Activated naive CD4-positive, alpha-beta T cell treated with anti-CD3 and anti-CD28 coated beads for 36 hours (primary cell): ENCODE measurements around the gene SERTAD1. TPM values are rescaled to one million over a fixed set of nuclear protein-coding genes. Genes with fewer than 3 reads are reported as not detected.

ENCODE experiments used
- CTCF ChIA-PET: fragments of 350-600 bp; sonication (Branson Sonifier 250); formaldehyde crosslinking; loops from one replicate; lab custom pipeline; 2021; ENCODE audit warnings: antibody characterized with exemption; lab: Charles Lee
- DNase-seq: peaks from one replicate; pipeline ENCODE4 v3.0.0-alpha.2; 2020
- H3K27ac Mint-ChIP-seq: one replicate; pipeline ENCODE4 v1.8.0; 2021; ENCODE audit warnings: mild to moderate bottlenecking, mixed read lengths
- H3K27me3 Mint-ChIP-seq: one replicate; pipeline ENCODE4 v1.8.0; 2021; ENCODE audit warnings: low read depth, mixed read lengths
- H3K36me3 Mint-ChIP-seq: one replicate; pipeline ENCODE4 v1.8.0; 2021; ENCODE audit warnings: low read depth, mixed read lengths
- H3K4me1 Mint-ChIP-seq: one replicate; pipeline ENCODE4 v1.8.0; 2021; ENCODE audit warnings: low read depth, mixed read lengths
- H3K4me3 Mint-ChIP-seq: one replicate; pipeline ENCODE4 v1.8.0; 2021; ENCODE audit warnings: mild to moderate bottlenecking, moderate library complexity, mixed read lengths
- H3K9me3 Mint-ChIP-seq: one replicate; pipeline ENCODE4 v1.8.0; 2021; ENCODE audit warnings: mixed read lengths
- intact Hi-C: fragments of 100-400 bp; cut with micrococcal nuclease; formaldehyde crosslinking; loops from one replicate; pipeline ENCODE4 v1.15.1; 2023
- total RNA-seq, 2 experiments: library from RNA; stranded (reverse); gene quantifications; one replicate each; pipeline ENCODE4 v1.2.3, GENCODE V29; 2021

The SERTAD1 gene
- total RNA-seq, 2 experiments from 2014 or later = 8.8 to 9.2 TPM

DNA sequence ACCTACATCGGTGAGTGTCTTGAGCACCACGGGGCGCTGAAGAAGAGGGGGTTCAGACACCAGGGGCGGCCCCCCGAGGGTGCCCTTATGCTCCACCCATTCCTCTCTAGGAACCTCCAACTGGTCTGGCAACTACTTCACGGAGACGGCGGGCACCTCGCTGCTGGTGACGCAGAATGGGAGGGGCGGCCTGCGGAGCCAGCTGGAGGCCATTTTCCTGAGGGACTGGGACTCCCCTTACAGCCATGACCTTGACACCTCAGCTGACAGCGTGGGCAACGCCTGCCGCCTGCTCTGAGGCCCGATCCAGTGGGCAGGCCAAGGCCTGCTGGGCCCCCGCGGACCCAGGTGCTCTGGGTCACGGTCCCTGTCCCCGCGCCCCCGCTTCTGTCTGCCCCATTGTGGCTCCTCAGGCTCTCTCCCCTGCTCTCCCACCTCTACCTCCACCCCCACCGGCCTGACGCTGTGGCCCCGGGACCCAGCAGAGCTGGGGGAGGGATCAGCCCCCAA, 47.9 kb downstream of the SERTAD1 start:
- Mint-ChIP-seq H3K4me1 (peaks cover 8% of the 10 kb centered on the region), H3K27me3 (no peaks in the 10 kb centered on the region), H3K27ac (no peak overlapping the region), H3K9me3 (no peaks in the 10 kb centered on the region), H3K36me3 (no peaks in the 10 kb centered on the region), H3K4me3 (no peak overlapping the region)
- CTCF ChIA-PET = no interaction called here
- no peak for DNase-seq
- intact Hi-C loops = no loop called here

DNA sequence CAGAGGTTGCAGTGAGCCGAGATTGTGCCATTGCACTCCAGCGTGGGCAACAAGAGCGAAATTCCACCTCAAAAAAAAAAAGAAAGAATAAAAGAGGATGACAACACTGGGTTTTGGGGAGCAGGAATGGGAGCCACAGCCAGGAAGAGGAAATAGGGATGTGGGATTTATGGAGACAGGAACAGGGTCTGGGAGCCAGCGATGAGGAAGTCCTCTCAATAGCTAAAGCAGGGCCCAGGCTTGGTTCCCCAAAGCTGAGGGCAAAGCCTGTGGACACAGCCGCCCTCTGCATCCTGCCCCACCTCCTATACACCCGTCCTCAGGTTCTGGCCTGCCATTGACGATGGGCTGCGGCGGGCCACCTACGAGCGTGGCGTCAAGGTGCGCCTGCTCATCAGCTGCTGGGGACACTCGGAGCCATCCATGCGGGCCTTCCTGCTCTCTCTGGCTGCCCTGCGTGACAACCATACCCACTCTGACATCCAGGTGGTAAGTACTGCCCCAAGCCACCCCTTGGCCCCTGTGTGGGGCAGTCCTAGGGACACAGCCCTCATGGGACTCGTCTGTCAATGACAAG, 49.4 kb downstream of the SERTAD1 start:
- H3K4me3 Mint-ChIP-seq = no peak overlapping the region
- H3K27ac Mint-ChIP-seq = no peak overlapping the region
- H3K9me3 Mint-ChIP-seq = no peaks in the 10 kb centered on the region
- DNase-seq = no peak
- intact Hi-C loops = no loop called here
- no peaks in the 10 kb centered on the region for H3K36me3 Mint-ChIP-seq
- CTCF ChIA-PET = no interaction called here
- peaks cover 8% of the 10 kb centered on the region for H3K4me1 Mint-ChIP-seq
- no peaks in the 10 kb centered on the region for H3K27me3 Mint-ChIP-seq

DNA sequence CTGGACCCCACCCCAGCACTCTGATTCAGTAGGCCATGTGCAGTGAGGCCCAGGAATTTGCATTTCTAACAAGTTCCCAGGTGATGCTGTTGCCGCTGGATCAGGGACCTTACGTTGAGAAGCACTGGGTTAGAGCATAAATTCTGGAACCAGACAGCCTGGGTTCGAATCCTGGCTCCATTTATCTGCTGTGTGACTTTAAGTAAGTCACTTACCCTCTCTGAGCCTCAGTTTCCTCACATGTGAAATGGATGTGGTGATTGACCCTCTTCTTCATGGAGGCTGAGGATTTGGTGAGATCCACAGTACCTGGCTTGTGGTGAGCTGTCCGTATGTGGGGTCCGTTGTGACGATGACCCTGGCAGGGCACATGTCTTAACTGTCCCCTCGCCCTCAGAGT, 51.7 kb downstream of the SERTAD1 start:
- CTCF ChIA-PET = no interaction called here
- Mint-ChIP-seq H3K36me3 (peaks cover 3% of the 10 kb centered on the region), H3K4me1 (peaks cover 8% of the 10 kb centered on the region), H3K27ac (no peak overlapping the region), H3K9me3 (no peaks in the 10 kb centered on the region), H3K4me3 (no peak overlapping the region), H3K27me3 (no peaks in the 10 kb centered on the region)
- DNase-seq = no peak
- intact Hi-C loops = no loop called here

DNA sequence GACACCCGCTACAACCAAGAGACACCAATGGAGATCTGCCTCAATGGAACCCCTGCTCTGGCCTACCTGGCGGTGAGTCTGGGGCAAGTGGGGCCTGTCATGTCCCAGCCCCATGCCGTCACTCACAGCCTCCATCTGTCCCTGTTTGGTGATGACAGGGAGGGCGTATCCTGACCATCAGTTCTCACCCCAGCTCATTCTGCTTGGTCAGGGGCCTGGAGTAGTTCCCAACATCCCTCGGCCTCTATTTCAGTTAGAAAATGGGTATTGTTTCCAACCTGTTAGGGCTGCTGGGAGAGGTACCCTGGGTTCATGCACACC, 54.0 kb downstream of the SERTAD1 start:
- Mint-ChIP-seq H3K27ac (no peak overlapping the region), H3K36me3 (peaks cover 3% of the 10 kb centered on the region), H3K4me1 (peaks cover 8% of the 10 kb centered on the region), H3K9me3 (no peaks in the 10 kb centered on the region), H3K4me3 (no peak overlapping the region), H3K27me3 (no peaks in the 10 kb centered on the region)
- DNase-seq = no peak
- CTCF ChIA-PET = interaction anchor here (0.6 kb wide), 1 partner anchor 11 kb away, joined by 3 read pairs; no protein-coding TSS in a partner anchor
- intact Hi-C loops = no loop called here

Other genes with a start within 250 kb of the SERTAD1 start
- 1 to 10 TPM; 8.4 to 9.3 TPM for gene MAP3K10, start 234.6 kb downstream of the SERTAD1 start, total RNA-seq
- not detected for gene TTC9B, start 207.6 kb downstream of the SERTAD1 start, total RNA-seq
- gene CCNP, start 199.3 kb downstream of the SERTAD1 start, total RNA-seq = not detected
- gene AKT2, start 140.6 kb downstream of the SERTAD1 start, total RNA-seq = 100 to 1,000 TPM; 152 to 159 TPM
- gene C19orf47, start 77.6 kb downstream of the SERTAD1 start, total RNA-seq = 10 to 100 TPM; 13.5 to 14.6 TPM
- gene PLD3, start 77.3 kb downstream of the SERTAD1 start, total RNA-seq = 10 to 100 TPM; 57.6 to 58.2 TPM
- not detected for gene HIPK4, start 35.8 kb downstream of the SERTAD1 start, total RNA-seq
- gene PRX, start 12.6 kb downstream of the SERTAD1 start, total RNA-seq = 1 to 10 TPM; 1.5 TPM
- gene SERTAD3, start 18.3 kb upstream of the SERTAD1 start, total RNA-seq = 1 to 10 TPM; 3.8 to 7.3 TPM
- 10 to 100 TPM; 29.4 to 30.2 TPM for gene BLVRB, start 39.8 kb upstream of the SERTAD1 start, total RNA-seq
- gene SPTBN4, start 41.0 kb upstream of the SERTAD1 start, total RNA-seq = 1 to 10 TPM in 1 of 2 experiments, under 1 TPM in 1; 0.91 to 1.1 TPM
- 10 to 100 TPM; 90.1 to 99.4 TPM for gene SHKBP1, start 150.9 kb upstream of the SERTAD1 start, total RNA-seq
- 100 to 1,000 TPM; 147 to 153 TPM for gene LTBP4, start 175.4 kb upstream of the SERTAD1 start, total RNA-seq